Panc1 (cell line): ENCODE results near the gene RIMKLA. TPM values are rescaled to one million over a fixed set of nuclear protein-coding genes. Genes with fewer than 3 reads are reported as not detected.

Source experiments
- ATAC-seq: fragments of 200-7000 bp; cut with Tn5 transposase; 2 replicates; pipeline ENCODE4 v1.9.1; 2020; ENCODE audit warnings: mild to moderate bottlenecking, moderate library complexity
- BruUV-seq: library from RNA; stranded (reverse); fragments of 400-500 nt; replicated peaks from 2 replicates; lab custom pipeline; 2021; lab: Mats Ljungman, UMichigan
- CTCF ChIA-PET: fragments of 300-600 bp; sonication (Branson Sonifier 250); formaldehyde crosslinking; loops from one replicate; lab custom pipeline; 2022; ENCODE audit warnings: antibody characterized with exemption; lab: Charles Lee
- POLR2A ChIA-PET: fragments of 300-600 bp; sonication (Branson Sonifier 250); formaldehyde crosslinking; loops from one replicate; lab custom pipeline; 2022; ENCODE audit warnings: antibody characterized with exemption; lab: Charles Lee
- DNase-seq: peaks from one replicate; pipeline ENCODE4 v3.0.0-alpha.2; 2010; ENCODE audit warnings: low read depth, low spot score
- H3K27ac ChIP-seq: 2 replicates; pipeline ENCODE4 v1.5.1; 2011; ENCODE audit warnings: mild to moderate bottlenecking, low read length, inconsistent platforms
- H3K27me3 ChIP-seq: fragments of 200-500 bp; sonication (Bioruptor generic); 2 replicates; pipeline ENCODE4 v1.6.0; 2014; ENCODE audit warnings: low read length, inconsistent platforms; ENCODE audit not compliant: control insufficient read depth, insufficient read depth
- H3K36me3 ChIP-seq: fragments of 200-500 bp; sonication (Bioruptor generic); 2 replicates; pipeline ENCODE4 v1.5.1; 2014; ENCODE audit warnings: inconsistent platforms, mild to moderate bottlenecking, low read length, moderate library complexity; ENCODE audit not compliant: control insufficient read depth, insufficient read depth
- H3K4me1 ChIP-seq: 2 replicates; pipeline ENCODE4 v1.5.1; 2011; ENCODE audit warnings: inconsistent platforms, mild to moderate bottlenecking, low read length, moderate library complexity; ENCODE audit not compliant: control insufficient read depth, insufficient read depth
- H3K4me3 ChIP-seq, 2 experiments: 2 replicates each; pipeline ENCODE4 v1.5.1; 2011 to 2012; ENCODE audit warnings: low read depth in 2 of 2, low read length in 2 of 2, mild to moderate bottlenecking in 2 of 2, inconsistent platforms in 1 of 2, moderate library complexity in 1 of 2
- H3K9me3 ChIP-seq: fragments of 200-500 bp; sonication (Bioruptor generic); 2 replicates; pipeline ENCODE4 v1.5.1; 2014; ENCODE audit warnings: low read depth, mild to moderate bottlenecking, inconsistent platforms, low read length, moderate library complexity; ENCODE audit not compliant: control insufficient read depth, insufficient read depth
- CTCF ChIP-seq: fragments of 450-650 bp; IDR thresholded peaks from 2 replicates; pipeline ENCODE4 v1.5.1; 2017; ENCODE audit warnings: mild to moderate bottlenecking
- POLR2AphosphoS5 ChIP-seq: IDR thresholded peaks from 2 replicates; pipeline ENCODE4 v1.6.1; 2012; ENCODE audit warnings: mild to moderate bottlenecking, low read depth, low read length, moderate library complexity
- REST ChIP-seq, 2 experiments: IDR thresholded peaks; 2 replicates each; pipeline ENCODE4 v1.6.1; 2011 to 2012; ENCODE audit warnings: low read depth in 2 of 2, control low read depth in 1 of 2, low read length in 1 of 2, mild to moderate bottlenecking in 1 of 2, moderate library complexity in 1 of 2; ENCODE audit not compliant: insufficient read depth in 1 of 2
- SIN3A ChIP-seq: IDR thresholded peaks from 2 replicates; pipeline ENCODE4 v1.6.1; 2012; ENCODE audit warnings: low read depth, mild to moderate bottlenecking, low read length, moderate library complexity, borderline replicate concordance; ENCODE audit not compliant: insufficient read depth
- TCF7L2 ChIP-seq: IDR thresholded peaks from 2 replicates; pipeline ENCODE4 v1.6.1; 2011; ENCODE audit warnings: mild to moderate bottlenecking, low read depth, low read length, inconsistent platforms
- in situ Hi-C: cut with HindIII; loops from 2 replicates; pipeline ENCODE4 v1.10.0; 2016; ENCODE audit warnings: low sequenced_read_pairs, low pct_unique_long_range_greater_than_20kb
- intact Hi-C: fragments of 100-400 bp; cut with micrococcal nuclease; formaldehyde crosslinking; loops from one replicate; pipeline ENCODE4 v1.10.0; 2022; ENCODE audit not compliant: unreplicated experiment
- total RNA-seq: library from RNA; stranded (reverse); gene quantifications from one replicate; pipeline ENCODE4 v1.2.1, GENCODE V29; 2021; ENCODE audit not compliant: unreplicated experiment

The RIMKLA gene
- total RNA-seq, 1 experiment from 2014 or later: 13.6 TPM

- intact Hi-C loops: no loop called here
- H3K9me3 ChIP-seq: no peaks in the 10 kb centered on the region
- ChIA-PET POLR2A (interaction anchor here (0.6 kb wide), 1 partner anchor 234 kb away, joined by 10 read pairs; no protein-coding TSS in a partner anchor), CTCF (no interaction called here)
- no peak for DNase-seq
- H3K27me3 ChIP-seq: no peaks in the 10 kb centered on the region
- ATAC-seq: no peak
- H3K36me3 ChIP-seq: no peaks in the 10 kb centered on the region
- H3K4me1 ChIP-seq: no peaks in the 10 kb centered on the region
- no peak overlapping the region for H3K27ac ChIP-seq
- TF ChIP-seq TCF7L2 (no peak), CTCF (no peak), SIN3A (no peak), POLR2AphosphoS5 (no peak), REST (IDR thresholded peaks at IDR 0.05; ENCODE audit: insufficient read depth in 1 of 2, low read depth in 2 of 2, low read length in 1 of 2) (no peak)
- in situ Hi-C loops: no loop called here
- H3K4me3 ChIP-seq: no peak overlapping the region
- no TSS peak for BruUV-seq
Measured at GRCh38 chr1:42419126-42419821, 38.7 kb downstream of the RIMKLA start.

- in situ Hi-C loops: no loop called here
- Histone ChIP-seq H3K9me3 (no peaks in the 10 kb centered on the region), H3K27ac (no peak overlapping the region), H3K36me3 (no peaks in the 10 kb centered on the region), H3K4me1 (no peaks in the 10 kb centered on the region), H3K27me3 (no peaks in the 10 kb centered on the region), H3K4me3 (no peak overlapping the region)
- intact Hi-C loops: no loop called here
- ChIA-PET POLR2A (no interaction called here), CTCF (no interaction called here)
- BruUV-seq: no TSS peak
- DNase-seq: no peak
- ATAC-seq: no peak
- TF ChIP-seq POLR2AphosphoS5 (no peak), SIN3A (no peak), REST (IDR thresholded peaks at IDR 0.05; ENCODE audit: insufficient read depth in 1 of 2, low read depth in 2 of 2, low read length in 1 of 2) (no peak), TCF7L2 (no peak), CTCF (no peak)
Measured at GRCh38 chr1:42420121-42420520, 39.5 kb downstream of the RIMKLA start.
